HepG2 (cell line): ENCODE measurements around the gene CRAT. TPM values are rescaled to one million over a fixed set of nuclear protein-coding genes. Genes with fewer than 3 reads are reported as not detected.

Source experiments
- ASH2L ChIP-seq: fragments of 300-600, 200-600 bp; sonication (generic); IDR thresholded peaks from 2 replicates; pipeline ENCODE4 v1.7.0; 2017; ENCODE audit warnings: low read depth, mild to moderate bottlenecking, moderate library complexity, mixed read lengths, low read length; ENCODE audit not compliant: insufficient read length
- CBX1 ChIP-seq: IDR thresholded peaks from one replicate; pipeline ENCODE4 v1.6.1; 2016; ENCODE audit warnings: antibody characterized with exemption, low read depth
- CREB3 ChIP-seq: sonication (generic); formaldehyde crosslinking; IDR thresholded peaks from 2 replicates; pipeline ENCODE4 v1.5.0; 2020; ENCODE audit warnings: missing genetic modification reagents
- FUBP1 ChIP-seq: sonication (generic); formaldehyde crosslinking; IDR thresholded peaks from 2 replicates; pipeline ENCODE4 v1.5.1; 2020; ENCODE audit warnings: missing genetic modification reagents, mild to moderate bottlenecking, borderline replicate concordance
- HMG20A ChIP-seq: IDR thresholded peaks from 2 replicates; pipeline ENCODE4 v1.6.1; 2016; ENCODE audit warnings: borderline replicate concordance
- HNF1A ChIP-seq, 2 experiments: sonication (generic) in 1 of 2; formaldehyde crosslinking in 1 of 2; IDR thresholded peaks; 2 replicates each; pipeline versions ENCODE4 v1.4.0 to v1.6.1; 2016 to 2020; ENCODE audit warnings: borderline replicate concordance in 1 of 2, low read depth in 1 of 2, mild to moderate bottlenecking in 1 of 2, missing genetic modification reagents in 1 of 2
- HNF4A ChIP-seq: sonication (generic); formaldehyde crosslinking; IDR thresholded peaks from 2 replicates; pipeline ENCODE4 v1.4.0; 2020; ENCODE audit warnings: missing genetic modification reagents
- KDM2A ChIP-seq: sonication (generic); formaldehyde crosslinking; IDR thresholded peaks from 2 replicates; pipeline ENCODE4 v1.4.0; 2020; ENCODE audit warnings: low read depth, missing genetic modification reagents, borderline replicate concordance
- LBX2 ChIP-seq: sonication (generic); formaldehyde crosslinking; IDR thresholded peaks from 2 replicates; pipeline ENCODE4 v1.5.0; 2020; ENCODE audit warnings: missing genetic modification reagents, mild to moderate bottlenecking, borderline replicate concordance
- NR2F1 ChIP-seq, 2 experiments: fragments of 450-650 bp in 1 of 2; formaldehyde crosslinking in 1 of 2; IDR thresholded peaks; 2 replicates each; pipeline versions ENCODE4 v1.5.0 to v1.6.1; 2016 to 2020; ENCODE audit warnings: mild to moderate bottlenecking in 1 of 2, missing compliant biosample characterization in 1 of 2, missing genetic modification reagents in 1 of 2, moderate library complexity in 1 of 2
- RARG ChIP-seq: sonication (generic); formaldehyde crosslinking; IDR thresholded peaks from 2 replicates; pipeline ENCODE4 v1.4.0; 2020; ENCODE audit warnings: low read depth, mild to moderate bottlenecking, missing genetic modification reagents
- TEF ChIP-seq: sonication (generic); formaldehyde crosslinking; IDR thresholded peaks from 2 replicates; pipeline ENCODE4 v1.5.0; 2020; ENCODE audit warnings: missing genetic modification reagents
- ZBTB39 ChIP-seq: sonication (generic); formaldehyde crosslinking; IDR thresholded peaks from 2 replicates; pipeline ENCODE4 v1.5.0; 2020; ENCODE audit warnings: missing genetic modification reagents
- ZC3H13 ChIP-seq: sonication (generic); formaldehyde crosslinking; IDR thresholded peaks from 2 replicates; pipeline ENCODE4 v1.8.1; 2023; ENCODE audit warnings: mild to moderate bottlenecking, missing genetic modification reagents, moderate library complexity
- ZEB1 ChIP-seq: IDR thresholded peaks from 2 replicates; pipeline ENCODE4 v1.6.1; 2012; ENCODE audit warnings: mild to moderate bottlenecking, low read depth, inconsistent platforms; ENCODE audit not compliant: insufficient replicate concordance
- ZFP41 ChIP-seq: sonication (generic); formaldehyde crosslinking; IDR thresholded peaks from 2 replicates; pipeline ENCODE4 v1.4.0; 2020; ENCODE audit warnings: mild to moderate bottlenecking, missing genetic modification reagents, borderline replicate concordance
- ZNF12 ChIP-seq: sonication (generic); formaldehyde crosslinking; IDR thresholded peaks from 2 replicates; pipeline ENCODE4 v1.5.0; 2020; ENCODE audit warnings: missing genetic modification reagents
- ZNF850 ChIP-seq: sonication (generic); formaldehyde crosslinking; conservative IDR thresholded peaks from 2 replicates; pipeline ENCODE4 v1.9.0; 2021; ENCODE audit warnings: mild to moderate bottlenecking, missing genetic modification reagents
- ZSCAN25 ChIP-seq: sonication (generic); formaldehyde crosslinking; IDR thresholded peaks from 2 replicates; pipeline ENCODE4 v1.8.0; 2022; ENCODE audit warnings: mild to moderate bottlenecking, missing genetic modification reagents
- polyA plus RNA-seq, 8 experiments: library from polyadenylated mRNA; depleted of rRNA in 3 of 8; stranded (reverse) in 7 of 8; unstranded in 1 of 8; fragments of >200 nt; fragmentation: Illumina TruSeq in 4 of 8; extraction: Trizol in 4 of 8; gene quantifications; 2 replicates each; pipeline versions ENCODE4 v1.2.1 to v1.2.3, GENCODE V29; 2011 to 2016; ENCODE audit warnings: low read depth in 4 of 8, missing spikeins in 1 of 8, mixed read lengths in 1 of 8; ENCODE audit not compliant: insufficient read depth in 1 of 8
- total RNA-seq, 5 experiments: library from RNA; depleted of rRNA; stranded (reverse); fragments of >200 nt; fragmentation: Illumina TruSeq; extraction: Trizol; gene quantifications; 2 replicates each; pipeline ENCODE4 v1.2.3, GENCODE V29; 2016; ENCODE audit warnings: low read depth in 1 of 5

The CRAT gene
- total and polyA plus RNA-seq, 2 of the 13 experiments (the other 11 are each of a cell fraction or from before 2014, with no cell fraction given), result 26.1 to 26.6 TPM

- TF ChIP-seq LBX2 (CRISPR knock-in tag), result no peak; the same call in 1 of the 2 replicates
- TF ChIP-seq KDM2A (CRISPR knock-in tag), result 0 out of 2 replicates have a peak, but pooled peaks have one; percentile 8
- no peak for TF ChIP-seq ZEB1
- no peak for TF ChIP-seq ZNF12 (CRISPR knock-in tag)
- no peak for TF ChIP-seq ASH2L
- TF ChIP-seq CREB3 (CRISPR knock-in tag), result no peak
- no peak for TF ChIP-seq ZFP41 (CRISPR knock-in tag)
- no peak for TF ChIP-seq ZNF850 (CRISPR knock-in tag)
- TF ChIP-seq RARG (CRISPR knock-in tag), result no peak
- no peak for TF ChIP-seq ZBTB39 (CRISPR knock-in tag)
- no peak for TF ChIP-seq TEF (CRISPR knock-in tag)
- peak; percentile 40 for TF ChIP-seq CBX1
- no peak for TF ChIP-seq HMG20A (CRISPR knock-in tag)
- TF ChIP-seq ZC3H13 (CRISPR knock-in tag), result no peak
- TF ChIP-seq HNF4A (CRISPR knock-in tag), result no peak
- TF ChIP-seq ZSCAN25, result no peak
- 0 out of 2 replicates have a peak, but pooled peaks have one; percentile 31 for TF ChIP-seq HNF1A (IDR thresholded peaks at IDR 0.05; ENCODE audit: low read depth)
- no peak for TF ChIP-seq HNF1A (CRISPR knock-in tag; IDR thresholded peaks at IDR 0.05; ENCODE audit: borderline replicate concordance)
- no peak for TF ChIP-seq NR2F1 (CRISPR knock-in tag; IDR thresholded peaks at IDR 0.05)
- no peak for TF ChIP-seq FUBP1 (CRISPR knock-in tag)
These were observed 29.4 kb upstream of the CRAT start (continued) for GRCh38 chr9:129139993-129140396.
